ENCODE data around the gene PALLD.

Gene PALLD

GRCh38 chr4:168907119-168907698, 410.4 kb downstream of the PALLD start:
- TF ChIP-seq CTCF (conservative IDR thresholded peaks at IDR 0.05; ENCODE audit: low read depth, low read length), result no peak
- H3K4me3 ChIP-seq (ENCODE audit: low read depth, low read length), result no peak overlapping the region
- no peak for DNase-seq (ENCODE audit: low read depth)

- no peak overlapping the region for H3K4me3 ChIP-seq (ENCODE audit: low read depth, low read length)
- peak; percentile 48 for DNase-seq (ENCODE audit: low read depth)
- TF ChIP-seq CTCF (conservative IDR thresholded peaks at IDR 0.05; ENCODE audit: low read depth, low read length), result no peak
These were observed 411.2 kb downstream of the PALLD start for GRCh38 chr4:168908093-168908492.

GRCh38 chr4:168908851-168909273, 412.0 kb downstream of the PALLD start:
- peak; percentile 32 for DNase-seq (ENCODE audit: low read depth)
- no peak for TF ChIP-seq CTCF (conservative IDR thresholded peaks at IDR 0.05; ENCODE audit: low read depth, low read length)
- H3K4me3 ChIP-seq (ENCODE audit: low read depth, low read length), result no peak overlapping the region

- H3K4me3 ChIP-seq (ENCODE audit: low read depth, low read length), result no peak overlapping the region
- no peak for DNase-seq (ENCODE audit: low read depth)
- no peak for TF ChIP-seq CTCF (conservative IDR thresholded peaks at IDR 0.05; ENCODE audit: low read depth, low read length)
These were observed 417.2 kb downstream of the PALLD start for GRCh38 chr4:168914095-168914494.

GRCh38 chr4:168917138-168917779, 420.4 kb downstream of the PALLD start:
- DNase-seq (ENCODE audit: low read depth), result peak; percentile 76
- H3K4me3 ChIP-seq (ENCODE audit: low read depth, low read length), result no peak overlapping the region
- peak; percentile 52 for TF ChIP-seq CTCF (conservative IDR thresholded peaks at IDR 0.05; ENCODE audit: low read depth, low read length)

GRCh38 chr4:168919706-168920324, 423.0 kb downstream of the PALLD start:
- no peak for TF ChIP-seq CTCF (conservative IDR thresholded peaks at IDR 0.05; ENCODE audit: low read depth, low read length)
- no peak for DNase-seq (ENCODE audit: low read depth)
- no peak overlapping the region for H3K4me3 ChIP-seq (ENCODE audit: low read depth, low read length)

Measured in choroid plexus epithelial cell (primary cell).